ENCODE data around the gene TBC1D9B. TPM values are rescaled to one million over a fixed set of nuclear protein-coding genes. Genes with fewer than 3 reads are reported as not detected.

Gene TBC1D9B
- total and polyA plus RNA-seq, 9 of the 15 experiments (the other 6 are each of a cell fraction or from before 2014, with no cell fraction given): 2.9 to 59.1 (median 33.5) TPM

- no peaks in the 10 kb centered on the region for H4K20me1 ChIP-seq (replicated peaks; ENCODE audit: control insufficient read depth, insufficient read depth, low read length)
- peaks cover 0 to 23% of the 10 kb centered on the region in 2 experiments; a peak in 3 of 5 replicates for H3K4me1 ChIP-seq (replicated peaks in 1 of 2; ENCODE audit: control insufficient read depth in 2 of 2, insufficient read depth in 2 of 2, low read length in 2 of 2)
- ATAC-seq (no peak), DNase-seq (ENCODE audit: extremely low read depth in 1 of 4, low spot score in 3 of 4) (no peak), FAIRE-seq (no peak)
- TF ChIP-seq ESRRB (CRISPR knock-in tag; IDR thresholded peaks at IDR 0.05; ENCODE audit: borderline replicate concordance) (no peak), MECOM (CRISPR knock-in tag; IDR thresholded peaks at IDR 0.05) (no peak), POLR3A (IDR thresholded peaks at IDR 0.05; ENCODE audit: borderline replicate concordance, extremely low read depth, insufficient read depth, insufficient read length) (no peak)
- H2AFZ ChIP-seq (ENCODE audit: low read depth, low read length): no peak overlapping the region
- H3K9me1 ChIP-seq (ENCODE audit: control insufficient read depth, insufficient read depth, low read length): peaks cover 2% of the 10 kb centered on the region
- intact Hi-C loops (cut with micrococcal nuclease): no loop called here
- ChIA-PET CTCF (ENCODE audit: low intra/inter-chr PET ratio) (no interaction called here), POLR2A (interaction anchor here (0.8 to 1.0 kb wide), 2 partner anchors 8 to 9 kb away, joined by 3 to 5 read pairs; no protein-coding TSS in a partner anchor)
- WGBS (ENCODE audit: insufficient coverage, low coverage, missing lambda C conversion rate): 89% methylated on average over 14 of the region's 15 CpGs
- no peak overlapping the region for H3K4me2 ChIP-seq (ENCODE audit: insufficient read depth, low read length)
- no TSS peak for BruUV-seq (replicated peaks)
- H3K4me3 ChIP-seq: no peak overlapping the region
- no peaks in the 10 kb centered on the region for H3K27me3 ChIP-seq (ENCODE audit: control insufficient read depth in 2 of 2, insufficient read depth in 2 of 2, low read length in 2 of 2)
- no peaks in the 10 kb centered on the region for H3K9me3 ChIP-seq (replicated peaks; ENCODE audit: control insufficient read depth, insufficient read depth, low read depth, low read length)
- no peaks in the 10 kb centered on the region for H3K79me2 ChIP-seq (ENCODE audit: control insufficient read depth, insufficient read depth, low read length)
- H3K27ac ChIP-seq (ENCODE audit: extremely low read depth, low read depth, low read length): no peak overlapping the region
- in situ Hi-C loops (cut with MboI): no loop called here
- peak overlapping the region in 1 of 2 experiments; percentile 74; a peak in 2 of 4 replicates for H3K9ac ChIP-seq (ENCODE audit: insufficient read depth in 1 of 2, low read depth in 2 of 2, low read length in 2 of 2)
- peaks cover 70% of the 10 kb centered on the region; the same call in 2 of the 3 replicates for H3K36me3 ChIP-seq (ENCODE audit: control insufficient read depth, insufficient read depth, low read length)
These were observed 42.0 kb downstream of the TBC1D9B start for GRCh38 chr5:179865491-179866240.

DNA sequence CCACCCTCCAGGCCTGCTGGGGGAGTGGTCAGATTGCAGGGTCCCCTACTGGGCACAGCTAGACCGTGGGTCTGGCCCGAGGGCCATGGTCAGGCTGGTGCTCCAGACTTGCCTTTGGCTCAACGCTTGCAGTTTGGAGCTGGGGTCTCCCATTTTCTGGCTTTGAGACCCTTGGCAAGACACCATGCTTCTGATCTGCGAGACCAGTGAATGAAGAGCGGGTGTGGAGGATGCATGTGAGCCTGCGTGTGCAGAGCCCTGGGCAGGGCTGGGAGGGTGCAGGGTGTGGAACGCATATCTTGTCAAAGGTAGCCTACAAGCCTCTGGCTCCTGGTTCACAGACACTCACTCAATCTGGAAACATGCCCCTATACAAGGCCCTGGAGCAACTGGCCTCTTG, 43.0 kb downstream of the TBC1D9B start:
- H3K4me2 ChIP-seq (ENCODE audit: insufficient read depth, low read length): no peak overlapping the region
- ATAC-seq: no peak
- intact Hi-C loops (cut with micrococcal nuclease) (no loop called here), in situ Hi-C loops (cut with MboI) (no loop called here)
- no peaks in the 10 kb centered on the region for H4K20me1 ChIP-seq (replicated peaks; ENCODE audit: control insufficient read depth, insufficient read depth, low read length)
- WGBS (ENCODE audit: insufficient coverage, low coverage, missing lambda C conversion rate): 89% methylated on average over 7 of the region's 7 CpGs
- H3K79me2 ChIP-seq (ENCODE audit: control insufficient read depth, insufficient read depth, low read length): no peaks in the 10 kb centered on the region
- H3K27me3 ChIP-seq (ENCODE audit: control insufficient read depth in 2 of 2, insufficient read depth in 2 of 2, low read length in 2 of 2): no peaks in the 10 kb centered on the region
- no peaks in the 10 kb centered on the region for H3K9me3 ChIP-seq (replicated peaks; ENCODE audit: control insufficient read depth, insufficient read depth, low read depth, low read length)
- CTCF ChIA-PET (ENCODE audit: low intra/inter-chr PET ratio): no interaction called here
- no peak overlapping the region for H3K9ac ChIP-seq (ENCODE audit: insufficient read depth in 1 of 2, low read depth in 2 of 2, low read length in 2 of 2)
- no peak overlapping the region for H3K4me3 ChIP-seq
- H3K9me1 ChIP-seq (ENCODE audit: control insufficient read depth, insufficient read depth, low read length): peaks cover 2% of the 10 kb centered on the region
- no peak overlapping the region for H2AFZ ChIP-seq (ENCODE audit: low read depth, low read length)
- POLR2A ChIA-PET: interaction anchor here (0.7 kb wide), 1 partner anchor 14 kb away, joined by 3 read pairs; no protein-coding TSS in a partner anchor
- no peak for TF ChIP-seq RBBP5 (IDR thresholded peaks at IDR 0.05; ENCODE audit: borderline replicate concordance, insufficient read depth, low read length, poor library complexity, severe bottlenecking)
- TF ChIP-seq, protein P1, sequence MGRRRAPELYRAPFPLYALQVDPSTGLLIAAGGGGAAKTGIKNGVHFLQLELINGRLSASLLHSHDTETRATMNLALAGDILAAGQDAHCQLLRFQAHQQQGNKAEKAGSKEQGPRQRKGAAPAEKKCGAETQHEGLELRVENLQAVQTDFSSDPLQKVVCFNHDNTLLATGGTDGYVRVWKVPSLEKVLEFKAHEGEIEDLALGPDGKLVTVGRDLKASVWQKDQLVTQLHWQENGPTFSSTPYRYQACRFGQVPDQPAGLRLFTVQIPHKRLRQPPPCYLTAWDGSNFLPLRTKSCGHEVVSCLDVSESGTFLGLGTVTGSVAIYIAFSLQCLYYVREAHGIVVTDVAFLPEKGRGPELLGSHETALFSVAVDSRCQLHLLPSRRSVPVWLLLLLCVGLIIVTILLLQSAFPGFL (CRISPR knock-in tag; IDR thresholded peaks at IDR 0.05): no peak
- TF ChIP-seq PCBP1 (IDR thresholded peaks at IDR 0.05; ENCODE audit: low read depth, low read length, poor library complexity, severe bottlenecking): no peak
- TF ChIP-seq PPARD (CRISPR knock-in tag; IDR thresholded peaks at IDR 0.05): no peak
- no peak for TF ChIP-seq JUND (IDR thresholded peaks at IDR 0.05; ENCODE audit: borderline replicate concordance, low read depth, low read length)
- TF ChIP-seq JUND (tag; IDR thresholded peaks at IDR 0.05; ENCODE audit: borderline replicate concordance, low read depth, low read length): no peak
- TF ChIP-seq FOXA3 (CRISPR knock-in tag; conservative IDR thresholded peaks at IDR 0.05 in 1 of 2, IDR thresholded peaks at IDR 0.05 in 1 of 2): no peak
- no peak overlapping the region for H3K27ac ChIP-seq (ENCODE audit: extremely low read depth, low read depth, low read length)
- FAIRE-seq: no peak
- BruUV-seq (replicated peaks): no TSS peak
- no peak for DNase-seq (ENCODE audit: extremely low read depth in 1 of 4, low spot score in 3 of 4)
- peaks cover 62% of the 10 kb centered on the region; the same call in 2 of the 3 replicates for H3K36me3 ChIP-seq (ENCODE audit: control insufficient read depth, insufficient read depth, low read length)
- H3K4me1 ChIP-seq (replicated peaks in 1 of 2; ENCODE audit: control insufficient read depth in 2 of 2, insufficient read depth in 2 of 2, low read length in 2 of 2): peaks cover 4 to 20% of the 10 kb centered on the region in 2 experiments; a peak in 3 of 5 replicates

All from K562 (cell line).